Neutrophil (primary cell): ENCODE data around the gene TPM4.

Source experiments
- H3K27ac ChIP-seq: fragments of 200-600 bp; sonication (generic); 2 replicates; pipeline ENCODE4 v1.5.1; 2016; ENCODE audit warnings: mild to moderate bottlenecking, moderate library complexity
- H3K27me3 ChIP-seq: fragments of 200-600 bp; sonication (generic); 2 replicates; pipeline ENCODE4 v1.6.0; 2016; ENCODE audit warnings: mild to moderate bottlenecking
- H3K36me3 ChIP-seq: fragments of 200-600 bp; sonication (generic); 2 replicates; pipeline ENCODE4 v1.5.1; 2017
- H3K4me1 ChIP-seq, 2 experiments: fragments of 200-600 bp in 1 of 2; sonication (generic) in 1 of 2; 1 replicate in 1 of 2; 2 replicates in 1 of 2; pipeline versions ENCODE4 v1.5.1 to v1.6.1; 2013 to 2016; ENCODE audit warnings: low read depth in 1 of 2, low read length in 1 of 2, mild to moderate bottlenecking in 1 of 2, moderate library complexity in 1 of 2; ENCODE audit not compliant: control insufficient read depth in 1 of 2, insufficient read depth in 1 of 2
- H3K4me3 ChIP-seq, 2 experiments: fragments of 200-600 bp in 1 of 2; sonication (generic) in 1 of 2; 1 replicate in 1 of 2; 2 replicates in 1 of 2; pipeline ENCODE4 v1.5.1; 2013 to 2016; ENCODE audit warnings: low read depth in 1 of 2, low read length in 1 of 2, mild to moderate bottlenecking in 1 of 2, moderate library complexity in 1 of 2
- H3K9me3 ChIP-seq: fragments of 200-600 bp; sonication (generic); 2 replicates; pipeline ENCODE4 v1.5.1; 2016
- CTCF ChIP-seq: fragments of 200-600 bp; sonication (generic); IDR thresholded peaks from 2 replicates; pipeline ENCODE4 v1.5.1; 2016; ENCODE audit warnings: antibody characterized with exemption

Gene TPM4

GRCh38 chr19:16035601-16036297 lies 40.5 kb upstream of the TPM4 start:
- H3K4me1 ChIP-seq: no peaks in the 10 kb centered on the region
- no peak overlapping the region for H3K4me3 ChIP-seq
- H3K36me3 ChIP-seq: no peaks in the 10 kb centered on the region
- no peaks in the 10 kb centered on the region for H3K9me3 ChIP-seq
- no peak overlapping the region for H3K27ac ChIP-seq
- TF ChIP-seq CTCF: no peak
- no peaks in the 10 kb centered on the region for H3K27me3 ChIP-seq

DNA sequence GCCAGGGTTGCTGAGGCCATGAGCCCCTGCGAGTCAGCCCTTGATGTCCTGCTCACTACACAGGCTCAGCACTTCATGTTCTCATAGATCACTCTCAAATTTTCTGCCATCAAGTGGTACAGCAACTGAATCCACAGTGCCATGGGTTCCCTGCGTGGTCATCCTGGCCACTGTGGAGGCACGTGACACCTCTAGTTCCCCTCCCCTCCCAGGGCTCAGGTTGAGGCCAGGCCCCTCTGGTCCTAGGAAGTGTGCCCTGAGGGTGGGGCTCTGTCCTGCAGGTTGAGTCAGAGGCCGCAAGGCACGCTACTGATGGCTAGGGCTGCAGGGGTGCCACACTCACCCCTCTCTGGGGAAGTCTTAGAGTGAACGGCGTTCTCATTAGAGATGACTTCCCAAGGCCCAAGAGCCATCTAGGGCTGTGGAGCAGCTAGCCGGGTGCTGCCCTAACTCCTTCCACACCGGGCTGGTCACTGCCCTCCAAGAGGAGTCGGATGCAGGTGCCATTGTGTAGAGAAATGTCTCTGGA lies 39.8 kb upstream of the TPM4 start:
- TF ChIP-seq CTCF: no peak
- Histone ChIP-seq H3K27me3 (no peaks in the 10 kb centered on the region), H3K27ac (no peak overlapping the region), H3K4me3 (no peak overlapping the region), H3K4me1 (peaks cover 3 to 5% of the 10 kb centered on the region in 2 experiments), H3K36me3 (no peaks in the 10 kb centered on the region), H3K9me3 (no peaks in the 10 kb centered on the region)

- H3K4me3 ChIP-seq: no peak overlapping the region
- peaks cover 7 to 9% of the 10 kb centered on the region in 2 experiments for H3K4me1 ChIP-seq
These were observed 39.4 kb upstream of the TPM4 start for GRCh38 chr19:16036941-16037340.

DNA sequence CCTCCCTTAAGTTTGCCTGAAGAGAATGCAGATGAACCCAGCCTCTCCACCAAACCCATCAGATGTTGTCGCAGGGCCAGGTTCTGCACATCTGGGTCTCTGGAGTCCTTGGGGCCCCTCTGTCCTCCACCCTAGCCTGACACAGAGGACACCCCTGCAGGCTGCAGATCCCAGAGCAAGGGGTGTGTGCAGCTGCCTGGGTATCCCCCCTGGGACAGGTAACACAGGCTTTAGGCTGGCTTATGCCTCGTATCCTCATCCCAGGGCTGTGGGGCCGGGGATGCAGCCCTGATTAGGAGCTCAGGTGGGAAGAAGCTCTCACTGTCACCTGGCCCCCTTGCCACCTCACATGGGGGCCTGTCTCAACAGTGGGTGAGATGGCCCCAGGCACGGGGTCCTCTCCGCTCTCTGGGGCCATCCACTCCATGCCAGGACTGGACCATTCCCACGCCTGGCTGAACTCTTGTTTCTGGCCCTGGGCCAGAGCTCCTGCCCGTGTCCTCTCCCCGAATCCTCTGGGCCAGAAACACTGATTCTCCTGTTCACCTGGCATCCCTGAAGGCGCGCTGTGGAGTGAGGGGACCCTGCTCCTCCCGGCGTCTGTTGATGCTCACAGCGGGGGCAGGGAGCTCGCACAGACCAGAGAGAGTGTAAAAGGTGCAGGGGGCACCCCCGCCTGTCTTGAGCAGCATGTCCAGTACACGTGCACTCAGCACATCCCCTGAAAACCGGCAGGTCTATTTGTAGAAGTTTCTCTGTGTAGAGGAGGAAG lies 38.7 kb upstream of the TPM4 start:
- no peak for TF ChIP-seq CTCF
- no peak overlapping the region for H3K4me3 ChIP-seq
- peaks cover 7 to 9% of the 10 kb centered on the region in 2 experiments for H3K4me1 ChIP-seq
- H3K27ac ChIP-seq: no peak overlapping the region
- H3K27me3 ChIP-seq: no peaks in the 10 kb centered on the region
- no peaks in the 10 kb centered on the region for H3K36me3 ChIP-seq
- no peaks in the 10 kb centered on the region for H3K9me3 ChIP-seq

More at GRCh38 chr19:16036941-16037340, 39.4 kb upstream of the TPM4 start:
- H3K27ac ChIP-seq: no peak overlapping the region
- H3K36me3 ChIP-seq: no peaks in the 10 kb centered on the region
- no peak for TF ChIP-seq CTCF
- H3K27me3 ChIP-seq: no peaks in the 10 kb centered on the region
- no peaks in the 10 kb centered on the region for H3K9me3 ChIP-seq

DNA sequence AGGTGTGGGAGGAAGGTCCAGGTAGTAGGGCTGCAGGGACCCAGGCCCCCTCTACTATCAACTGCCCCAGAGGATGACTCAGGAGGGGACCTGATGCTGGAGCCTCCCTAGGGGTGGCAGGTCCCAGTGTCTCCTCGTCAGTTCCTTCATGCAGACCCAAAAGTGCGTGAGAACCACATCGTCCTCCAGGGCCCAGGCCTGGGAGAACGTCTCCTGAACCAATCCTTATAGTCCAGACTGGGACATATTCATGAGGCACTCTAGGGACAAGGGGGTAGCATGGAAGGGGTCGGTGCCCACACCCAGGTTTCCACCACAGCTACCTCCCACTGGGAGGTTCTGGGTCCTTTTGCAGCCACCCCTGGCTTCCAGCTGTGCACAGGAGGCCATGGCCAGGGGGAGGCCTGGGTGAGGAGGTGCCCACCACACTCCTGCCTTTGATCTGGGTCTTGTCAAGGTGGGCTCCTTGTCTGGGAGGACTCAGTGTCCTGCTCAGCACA lies 38.0 kb upstream of the TPM4 start:
- Histone ChIP-seq H3K4me1 (peaks cover 7 to 9% of the 10 kb centered on the region in 2 experiments), H3K9me3 (no peaks in the 10 kb centered on the region), H3K36me3 (no peaks in the 10 kb centered on the region), H3K27me3 (no peaks in the 10 kb centered on the region), H3K4me3 (no peak overlapping the region), H3K27ac (no peak overlapping the region)
- no peak for TF ChIP-seq CTCF
